Nephron (organoid): Measurements from ENCODE around the gene CAB39.
A peak's percentile ranks its signal among the peaks of the same experiment; 100 is the strongest.

Experiments used
- H3K27ac Mint-ChIP-seq, 3 experiments: 2 replicates each; pipeline ENCODE4 v1.8.0; 2020; ENCODE audit warnings: mixed read lengths in 3 of 3, mild to moderate bottlenecking in 2 of 3, moderate library complexity in 1 of 3
- H3K27me3 Mint-ChIP-seq: 2 replicates; pipeline ENCODE4 v1.8.0; 2021; ENCODE audit warnings: low read depth, mild to moderate bottlenecking, moderate library complexity, mixed read lengths
- H3K36me3 Mint-ChIP-seq: 2 replicates; pipeline ENCODE4 v1.8.0; 2020; ENCODE audit warnings: low read depth, mixed read lengths
- H3K4me1 Mint-ChIP-seq: 2 replicates; pipeline ENCODE4 v1.8.0; 2020; ENCODE audit warnings: mixed read lengths
- H3K4me3 Mint-ChIP-seq, 3 experiments: 2 replicates each; pipeline ENCODE4 v1.8.0; 2020; ENCODE audit warnings: mild to moderate bottlenecking in 3 of 3, mixed read lengths in 3 of 3, moderate library complexity in 2 of 3
- H3K9me3 Mint-ChIP-seq: 2 replicates; pipeline ENCODE4 v1.8.0; 2020; ENCODE audit warnings: mixed read lengths
- TF ChIP-seq, protein P1 (sequence below), 3 experiments: fragments of 200-600 bp; sonication (generic); IDR thresholded peaks; one replicate each; pipeline ENCODE4 v1.5.0; 2021; ENCODE audit warnings: antibody characterized with exemption in 3 of 3; ENCODE audit not compliant: unreplicated experiment in 3 of 3

Gene CAB39

DNA sequence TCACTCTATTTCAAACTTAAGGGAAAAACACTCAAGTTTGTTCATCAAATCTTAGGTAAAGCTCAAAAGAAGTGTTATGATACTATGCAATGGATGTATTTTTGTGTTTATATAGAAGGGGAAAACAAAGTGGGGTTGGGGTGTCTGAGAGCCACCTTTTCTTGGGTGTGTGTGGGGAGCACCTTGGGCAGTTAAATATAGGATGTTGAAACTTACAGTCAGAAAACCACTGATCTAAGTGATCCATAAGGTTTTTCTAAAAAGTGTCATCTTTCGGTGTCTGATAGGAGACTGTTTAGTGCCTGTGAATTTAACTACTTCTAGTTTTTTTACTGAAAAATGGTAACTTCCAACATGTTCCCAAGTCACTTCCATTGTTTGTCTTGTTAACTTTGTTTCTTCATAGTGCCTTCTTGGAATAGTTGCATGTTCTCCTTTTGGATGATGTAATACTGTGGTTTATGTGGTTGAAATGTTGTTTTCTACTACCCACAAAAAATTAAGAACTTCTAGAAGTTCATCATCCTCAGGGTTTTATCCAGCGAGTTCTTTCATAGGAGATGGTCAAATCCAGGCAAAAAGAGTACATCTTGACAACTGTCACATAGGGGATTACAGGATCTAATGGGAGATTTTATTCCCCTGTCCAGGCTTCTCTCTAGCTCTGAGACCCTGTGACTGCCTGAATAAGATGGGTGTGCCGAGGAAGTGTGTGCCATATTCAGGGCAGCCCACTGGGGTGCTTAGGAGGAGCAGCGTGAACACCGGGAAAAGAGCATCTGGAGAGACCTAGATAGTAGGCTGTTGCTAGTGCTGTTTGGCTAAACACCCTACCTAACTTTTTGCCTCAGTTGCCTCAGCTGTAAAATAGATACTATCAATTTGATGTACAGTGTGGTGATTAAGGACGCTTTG is 46.2 kb downstream of the CAB39 start:
- Mint-ChIP-seq H3K27ac (peak overlapping the region in 1 of 3 experiments; percentile 41), H3K9me3 (no peaks in the 10 kb centered on the region), H3K36me3 (peaks cover 29% of the 10 kb centered on the region), H3K27me3 (no peaks in the 10 kb centered on the region), H3K4me1 (peaks cover 3% of the 10 kb centered on the region), H3K4me3 (no peak overlapping the region)
- TF ChIP-seq, protein P1, sequence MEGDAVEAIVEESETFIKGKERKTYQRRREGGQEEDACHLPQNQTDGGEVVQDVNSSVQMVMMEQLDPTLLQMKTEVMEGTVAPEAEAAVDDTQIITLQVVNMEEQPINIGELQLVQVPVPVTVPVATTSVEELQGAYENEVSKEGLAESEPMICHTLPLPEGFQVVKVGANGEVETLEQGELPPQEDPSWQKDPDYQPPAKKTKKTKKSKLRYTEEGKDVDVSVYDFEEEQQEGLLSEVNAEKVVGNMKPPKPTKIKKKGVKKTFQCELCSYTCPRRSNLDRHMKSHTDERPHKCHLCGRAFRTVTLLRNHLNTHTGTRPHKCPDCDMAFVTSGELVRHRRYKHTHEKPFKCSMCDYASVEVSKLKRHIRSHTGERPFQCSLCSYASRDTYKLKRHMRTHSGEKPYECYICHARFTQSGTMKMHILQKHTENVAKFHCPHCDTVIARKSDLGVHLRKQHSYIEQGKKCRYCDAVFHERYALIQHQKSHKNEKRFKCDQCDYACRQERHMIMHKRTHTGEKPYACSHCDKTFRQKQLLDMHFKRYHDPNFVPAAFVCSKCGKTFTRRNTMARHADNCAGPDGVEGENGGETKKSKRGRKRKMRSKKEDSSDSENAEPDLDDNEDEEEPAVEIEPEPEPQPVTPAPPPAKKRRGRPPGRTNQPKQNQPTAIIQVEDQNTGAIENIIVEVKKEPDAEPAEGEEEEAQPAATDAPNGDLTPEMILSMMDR (IDR thresholded peaks at IDR 0.05; ENCODE audit: unreplicated experiment in 3 of 3): no peak

DNA sequence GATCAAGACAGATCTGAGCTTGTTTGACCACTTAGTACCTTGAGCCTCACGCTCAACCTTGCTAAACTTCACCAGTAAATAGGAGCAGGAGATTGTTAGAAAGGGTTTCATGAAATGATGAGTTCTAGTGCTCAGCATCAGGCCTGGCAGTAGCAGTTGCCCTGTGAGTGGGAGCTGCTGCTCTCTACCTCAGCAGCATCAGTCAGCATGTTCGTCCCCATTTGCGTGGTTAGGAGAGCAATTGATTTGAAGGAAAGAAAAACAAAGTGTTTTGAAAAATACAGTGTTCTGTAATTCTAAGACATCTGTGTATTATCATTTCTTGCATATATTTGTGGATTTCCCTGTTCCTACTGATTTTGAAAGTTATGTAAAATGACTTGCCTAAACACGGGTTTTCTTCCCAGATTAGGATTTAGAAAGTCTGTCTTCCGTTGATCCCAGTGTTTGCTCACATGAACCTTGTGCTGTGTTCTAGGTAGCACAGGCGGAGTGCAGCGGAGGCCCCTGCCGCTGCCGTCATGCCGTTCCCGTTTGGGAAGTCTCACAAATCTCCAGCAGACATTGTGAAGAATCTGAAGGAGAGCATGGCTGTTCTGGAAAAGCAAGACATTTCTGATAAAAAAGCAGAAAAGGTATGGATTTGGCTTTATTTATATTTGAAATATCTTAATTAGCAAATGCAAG is 47.0 kb downstream of the CAB39 start:
- no peaks in the 10 kb centered on the region for H3K9me3 Mint-ChIP-seq
- H3K36me3 Mint-ChIP-seq: peaks cover 29% of the 10 kb centered on the region
- peak overlapping the region in 1 of 3 experiments; percentile 41 for H3K27ac Mint-ChIP-seq
- TF ChIP-seq, protein P1 (IDR thresholded peaks at IDR 0.05; ENCODE audit: unreplicated experiment in 3 of 3): no peak
- H3K4me1 Mint-ChIP-seq: peaks cover 3% of the 10 kb centered on the region
- no peak overlapping the region for H3K4me3 Mint-ChIP-seq
- H3K27me3 Mint-ChIP-seq: no peaks in the 10 kb centered on the region

DNA sequence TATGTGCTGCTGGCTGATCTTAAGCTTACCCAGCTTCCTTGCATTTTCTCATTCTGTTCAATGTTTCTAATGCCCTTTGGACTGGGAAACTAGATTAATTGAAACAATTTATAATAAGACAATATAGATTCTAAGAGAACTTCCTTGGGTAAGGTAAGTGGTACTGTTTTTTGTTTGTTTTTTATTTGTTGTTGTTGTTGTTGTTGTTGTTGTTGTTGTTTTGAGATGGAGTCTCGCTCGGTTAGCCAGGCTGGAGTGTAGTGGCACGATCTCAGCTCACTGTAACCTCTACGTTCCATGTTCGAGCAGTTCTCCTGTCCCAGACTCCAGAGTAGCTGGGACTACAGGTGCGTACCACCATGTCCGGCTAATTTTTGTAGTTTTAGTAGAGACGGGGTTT is 49.1 kb downstream of the CAB39 start:
- Mint-ChIP-seq H3K9me3 (no peaks in the 10 kb centered on the region), H3K4me1 (no peaks in the 10 kb centered on the region), H3K4me3 (no peak overlapping the region), H3K27me3 (no peaks in the 10 kb centered on the region), H3K36me3 (peaks cover 40% of the 10 kb centered on the region), H3K27ac (no peak overlapping the region)
- TF ChIP-seq, protein P1 (IDR thresholded peaks at IDR 0.05; ENCODE audit: unreplicated experiment in 3 of 3): no peak

DNA sequence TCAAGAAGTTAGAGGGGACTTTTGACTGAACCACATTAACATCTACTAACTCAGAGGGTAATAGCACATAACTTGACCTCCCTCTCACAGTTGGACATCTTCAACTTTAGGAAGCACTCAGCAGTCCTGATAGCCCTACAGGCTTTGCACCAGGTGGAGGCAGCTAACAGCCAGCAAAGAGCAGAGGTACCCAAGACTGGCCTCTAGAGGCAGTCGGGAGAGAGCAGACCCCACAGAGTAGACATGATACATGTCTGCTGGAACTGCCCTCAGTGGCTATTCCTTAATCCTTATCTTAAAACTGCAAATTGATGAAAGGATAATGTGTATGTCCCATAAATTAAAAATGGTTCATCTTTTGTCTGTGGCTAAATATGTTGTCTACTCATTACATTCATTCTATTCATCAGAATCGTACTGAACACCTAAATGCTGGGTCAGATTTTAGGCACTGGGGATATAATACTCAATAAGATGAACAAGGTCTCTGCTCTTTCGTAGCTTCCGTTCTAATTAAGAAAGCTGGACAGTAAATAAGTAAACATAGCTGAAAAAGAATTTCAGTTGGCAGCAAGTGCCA is 49.8 kb downstream of the CAB39 start:
- H3K36me3 Mint-ChIP-seq: peaks cover 45% of the 10 kb centered on the region
- no peak overlapping the region for H3K4me3 Mint-ChIP-seq
- TF ChIP-seq, protein P1 (IDR thresholded peaks at IDR 0.05; ENCODE audit: unreplicated experiment in 3 of 3): peak in 2 of 3 experiments; percentile 41 to 42

DNA sequence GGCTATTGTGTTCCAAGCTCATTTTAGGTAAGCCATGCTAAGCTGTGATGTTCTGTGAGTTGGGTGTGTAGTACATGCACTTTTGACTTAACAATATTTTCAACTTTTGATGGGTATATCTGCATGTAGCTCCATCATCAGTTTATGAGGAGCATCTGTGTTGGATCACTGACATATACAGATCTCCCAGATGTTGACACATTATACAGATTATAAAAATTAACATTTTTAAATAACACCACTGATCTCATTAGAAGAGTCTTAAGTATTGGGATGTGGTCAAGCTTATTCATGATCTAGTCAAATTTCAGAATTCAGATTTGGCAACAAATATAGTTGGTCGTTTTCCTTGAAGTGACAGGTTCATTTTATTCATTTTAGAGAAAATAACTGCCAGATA is 51.7 kb downstream of the CAB39 start:
- TF ChIP-seq, protein P1 (IDR thresholded peaks at IDR 0.05; ENCODE audit: unreplicated experiment in 3 of 3): no peak
- no peaks in the 10 kb centered on the region for H3K27me3 Mint-ChIP-seq
- H3K36me3 Mint-ChIP-seq: peaks cover 62% of the 10 kb centered on the region
- H3K27ac Mint-ChIP-seq: no peak overlapping the region
- H3K9me3 Mint-ChIP-seq: no peaks in the 10 kb centered on the region
- no peak overlapping the region for H3K4me3 Mint-ChIP-seq
- H3K4me1 Mint-ChIP-seq: no peaks in the 10 kb centered on the region

More for the DNA sequence above, 49.8 kb downstream of the CAB39 start:
- Mint-ChIP-seq H3K27ac (no peak overlapping the region), H3K4me1 (no peaks in the 10 kb centered on the region), H3K27me3 (no peaks in the 10 kb centered on the region), H3K9me3 (no peaks in the 10 kb centered on the region)
